DLD1 (cell line): ENCODE results near the gene PAFAH1B1.

ENCODE experiments used
- in situ Hi-C: cut with HindIII; loops from 2 replicates; pipeline ENCODE4 v1.10.0; 2017; ENCODE audit warnings: low sequenced_read_pairs

Gene PAFAH1B1

DNA sequence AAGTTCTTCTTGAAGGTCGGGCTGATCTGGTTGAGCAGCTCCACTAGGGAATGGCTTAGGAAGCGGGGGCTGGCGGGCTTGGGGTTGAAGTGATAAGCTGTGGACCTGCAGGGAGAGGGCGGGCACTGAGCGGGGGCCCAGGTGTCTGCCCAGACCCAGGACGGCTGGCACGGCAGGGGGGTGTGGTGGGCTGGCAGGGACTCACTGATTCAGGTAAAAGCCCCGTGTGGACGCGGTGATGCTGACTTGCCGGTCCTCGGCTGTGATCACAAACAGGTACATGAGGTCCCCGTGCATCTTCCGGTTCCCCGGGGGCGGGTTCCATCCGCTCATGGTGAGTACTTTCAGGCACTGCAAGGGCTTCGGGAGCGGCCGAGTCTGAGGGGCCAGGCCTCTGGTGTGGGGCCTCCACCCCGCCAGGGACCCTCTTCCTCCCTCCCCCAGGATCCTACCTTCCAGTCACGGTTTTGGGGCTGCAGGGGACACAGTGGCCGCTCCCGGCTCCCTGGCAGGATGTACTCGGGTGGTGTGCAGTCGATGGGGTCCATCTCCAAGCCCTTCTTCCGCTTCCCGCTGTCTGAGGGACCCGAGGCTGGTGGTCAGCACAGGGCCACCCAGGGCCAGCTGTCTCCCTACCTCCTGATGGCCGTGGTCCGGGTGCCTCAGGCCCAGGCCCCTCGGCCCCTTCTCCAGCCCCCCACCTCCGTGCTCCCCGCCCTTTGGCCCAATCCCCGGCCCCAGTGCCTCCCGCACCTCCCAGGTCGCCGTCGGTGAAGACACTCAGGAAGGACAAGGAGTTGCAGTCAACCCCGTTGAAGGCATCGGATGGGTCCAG is 107.9 kb downstream of the PAFAH1B1 start:
- in situ Hi-C loops = no loop called here

DNA sequence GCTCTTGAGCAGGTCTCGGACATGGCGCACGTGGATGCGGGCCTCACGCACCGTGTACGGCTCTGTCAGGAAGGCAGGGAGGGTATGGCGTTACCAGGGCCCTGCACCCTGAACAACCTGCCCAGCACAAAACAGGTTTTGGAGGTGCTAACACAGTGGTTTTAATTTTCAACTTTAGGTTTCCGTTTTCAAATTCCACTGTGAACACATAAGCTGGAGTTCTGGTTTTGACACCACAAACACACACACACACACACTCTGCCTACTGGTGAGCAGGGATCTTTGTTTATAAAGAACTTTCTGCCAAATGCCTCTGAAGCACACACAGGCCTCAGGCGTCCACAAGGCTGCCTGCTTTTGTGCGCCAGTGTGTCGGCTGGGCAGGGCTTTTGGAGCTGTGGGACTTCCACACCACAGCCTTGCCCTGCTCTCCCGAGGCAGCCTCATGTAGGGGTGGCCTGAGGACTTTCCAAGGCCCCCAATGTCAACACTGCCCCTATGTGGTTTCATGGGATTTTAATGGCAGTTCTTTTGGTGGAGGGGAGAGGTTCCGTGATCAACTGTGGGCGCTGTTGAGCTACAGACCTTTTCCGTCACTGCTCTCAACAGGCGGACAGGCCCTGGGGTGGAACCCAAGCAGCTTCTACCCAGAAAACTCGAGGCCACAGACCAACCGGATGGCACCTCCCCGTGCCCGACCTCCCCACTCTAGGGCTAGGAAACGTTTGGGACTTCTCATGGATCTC is 108.7 kb downstream of the PAFAH1B1 start:
- in situ Hi-C loops = no loop called here

DNA sequence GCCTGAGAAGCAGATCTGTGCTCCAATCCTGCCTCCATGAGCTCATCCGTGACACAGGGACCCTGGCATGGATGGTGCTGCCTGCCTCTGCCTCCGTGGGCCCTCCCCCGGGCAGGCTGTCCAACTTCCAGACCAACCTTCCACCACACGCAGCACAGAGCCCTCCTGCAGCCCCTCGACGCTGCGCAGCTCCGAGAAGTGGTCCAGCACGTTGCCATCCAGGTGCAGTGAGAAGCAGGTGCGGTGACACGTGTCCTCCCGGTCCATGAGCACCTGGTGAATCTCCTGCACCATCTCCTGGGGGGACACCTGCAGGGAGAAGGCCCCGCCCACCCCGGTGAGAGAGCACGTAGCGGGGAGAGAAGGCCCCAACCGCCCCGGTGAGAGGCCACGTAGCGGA is 109.7 kb downstream of the PAFAH1B1 start:
- in situ Hi-C loops = no loop called here

DNA sequence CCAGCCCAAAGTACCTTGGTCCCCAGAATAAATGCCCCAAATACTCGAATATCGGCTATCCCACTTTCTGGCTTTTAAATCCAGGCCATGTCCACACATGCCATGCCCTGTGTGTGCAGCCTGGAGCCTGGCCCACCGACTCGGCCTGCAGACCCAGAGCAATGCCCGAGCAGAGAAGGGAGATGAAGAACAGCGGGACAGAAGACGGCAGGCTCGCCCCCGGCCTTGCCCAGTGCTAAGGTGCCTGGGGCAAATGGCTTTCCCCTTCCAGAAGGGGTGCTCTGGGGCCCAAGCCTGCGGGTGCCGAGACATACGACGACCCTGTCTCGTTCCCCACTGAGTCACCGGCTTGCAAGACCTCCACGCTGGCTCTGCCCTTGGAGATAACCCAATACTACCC is 110.2 kb downstream of the PAFAH1B1 start:
- in situ Hi-C loops = no loop called here

DNA sequence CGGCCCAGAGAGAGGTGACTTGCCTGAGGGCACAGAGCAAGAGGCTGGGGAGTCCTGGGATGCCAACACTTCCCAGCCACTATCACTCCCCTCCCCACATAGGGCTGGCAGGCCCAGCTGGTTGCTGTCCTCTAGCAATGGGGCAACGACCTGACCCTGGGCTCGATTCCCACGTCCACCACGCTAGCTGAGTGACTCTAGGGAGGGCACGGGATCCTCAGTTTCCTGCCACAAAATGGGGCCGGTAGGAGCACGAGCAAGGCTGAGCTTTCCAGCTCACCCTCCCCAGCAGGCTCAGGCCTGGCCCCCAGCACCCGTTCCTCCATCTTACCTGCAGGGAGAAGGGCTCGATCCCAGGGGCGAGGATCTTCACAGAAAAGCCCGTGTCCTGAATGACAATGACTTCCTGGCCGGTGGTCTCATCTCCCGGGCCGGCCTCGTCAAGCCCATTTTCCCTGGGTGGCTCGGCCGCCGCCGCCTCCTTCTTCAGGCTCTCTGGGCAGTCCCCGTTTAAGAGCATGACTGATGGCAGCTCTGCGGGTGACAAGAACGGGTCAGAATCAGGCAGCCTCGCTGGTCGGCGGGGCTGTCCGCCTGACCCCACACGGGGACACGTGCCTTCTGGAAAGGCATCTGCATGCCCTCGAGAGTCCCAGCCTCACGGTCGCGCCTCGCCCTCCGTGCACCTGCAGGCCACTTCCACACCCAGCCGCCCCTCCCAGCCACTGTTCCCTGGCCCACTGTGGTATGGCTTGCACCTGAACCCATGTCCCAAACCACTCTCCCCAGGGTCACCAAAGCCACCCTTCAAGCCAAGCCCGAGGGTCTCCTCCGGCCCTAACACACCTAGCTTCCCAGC is 110.8 kb downstream of the PAFAH1B1 start:
- in situ Hi-C loops = no loop called here

DNA sequence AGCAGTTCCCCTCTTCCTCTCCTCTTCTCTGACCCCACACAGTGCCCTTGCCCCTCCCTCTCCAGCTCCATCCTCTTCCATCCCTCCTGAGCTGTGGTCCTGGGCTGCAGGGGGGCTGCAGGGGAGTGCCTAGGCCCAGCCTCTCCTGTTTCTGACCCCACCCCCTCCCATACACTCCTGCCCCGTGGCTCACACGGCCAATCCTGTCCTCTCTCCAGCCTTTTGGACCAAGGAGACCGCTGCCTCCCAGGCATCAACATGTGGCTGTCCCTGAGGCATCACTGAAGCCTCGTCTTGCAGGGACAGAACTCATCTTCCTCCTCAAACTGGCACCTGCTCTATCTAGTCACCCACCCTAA is 111.4 kb downstream of the PAFAH1B1 start:
- in situ Hi-C loops = no loop called here

DNA sequence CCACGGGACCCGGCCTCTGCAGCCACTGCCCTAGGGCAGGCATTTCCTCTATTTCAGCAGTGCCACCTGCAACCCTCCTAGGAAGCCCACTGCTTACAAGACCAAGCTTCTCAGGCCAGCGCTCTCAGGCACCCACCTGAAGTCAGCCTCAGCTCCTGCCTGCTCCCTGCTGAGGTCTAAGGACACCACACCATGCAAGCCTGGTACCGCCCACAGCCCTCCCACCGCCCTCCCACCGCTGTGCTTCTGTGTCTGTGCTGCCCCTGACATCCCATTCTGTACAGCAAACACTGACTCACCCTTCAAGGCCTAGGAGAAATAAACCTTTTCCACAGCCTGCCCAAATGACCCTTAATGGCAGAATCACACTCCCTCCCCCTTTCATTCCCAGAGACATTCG is 111.8 kb downstream of the PAFAH1B1 start:
- in situ Hi-C loops = no loop called here

DNA sequence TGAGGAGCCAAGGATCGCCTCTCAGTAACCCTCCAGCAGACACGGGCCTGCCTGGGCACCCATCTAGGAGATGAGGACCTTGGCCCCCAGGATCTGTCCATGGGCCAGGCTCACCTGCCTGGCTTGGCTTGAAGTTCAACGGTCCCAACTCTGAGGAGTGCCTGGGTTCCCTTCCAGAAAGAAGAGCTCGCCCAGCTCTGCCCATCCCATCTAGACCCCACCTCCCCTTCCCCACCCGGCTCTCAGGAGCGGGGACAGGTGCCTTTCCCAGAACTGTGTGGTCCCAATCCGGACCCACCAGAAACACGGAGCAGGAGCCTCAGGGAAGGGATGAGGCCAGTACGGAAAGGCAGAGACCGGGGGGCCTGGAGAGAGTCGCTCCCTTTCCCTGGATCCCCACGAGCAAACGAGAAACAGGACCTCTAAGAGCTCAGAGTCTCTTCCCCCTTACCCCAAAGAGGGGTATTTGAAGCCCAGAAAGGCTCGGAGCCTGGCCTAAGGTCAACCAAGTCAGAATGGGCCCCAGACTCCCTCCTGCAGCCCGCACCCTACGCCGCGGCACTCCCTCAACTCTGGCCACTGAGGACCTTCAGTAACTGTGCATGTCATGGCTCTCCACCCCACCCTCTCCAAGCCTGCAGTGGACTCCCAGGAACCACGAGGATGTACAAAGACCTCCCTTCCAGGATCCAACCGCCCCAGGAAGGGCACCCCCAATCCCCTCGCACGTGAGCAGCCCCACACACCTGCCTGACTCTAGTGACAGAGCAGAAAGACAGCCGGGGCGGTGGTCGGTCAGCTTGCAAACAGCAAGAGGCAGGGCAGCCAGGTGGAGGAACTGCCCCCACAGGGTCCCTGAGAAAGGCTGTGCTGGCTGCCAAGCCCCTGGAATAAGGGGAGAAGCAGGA is 112.7 kb downstream of the PAFAH1B1 start:
- in situ Hi-C loops = no loop called here

DNA sequence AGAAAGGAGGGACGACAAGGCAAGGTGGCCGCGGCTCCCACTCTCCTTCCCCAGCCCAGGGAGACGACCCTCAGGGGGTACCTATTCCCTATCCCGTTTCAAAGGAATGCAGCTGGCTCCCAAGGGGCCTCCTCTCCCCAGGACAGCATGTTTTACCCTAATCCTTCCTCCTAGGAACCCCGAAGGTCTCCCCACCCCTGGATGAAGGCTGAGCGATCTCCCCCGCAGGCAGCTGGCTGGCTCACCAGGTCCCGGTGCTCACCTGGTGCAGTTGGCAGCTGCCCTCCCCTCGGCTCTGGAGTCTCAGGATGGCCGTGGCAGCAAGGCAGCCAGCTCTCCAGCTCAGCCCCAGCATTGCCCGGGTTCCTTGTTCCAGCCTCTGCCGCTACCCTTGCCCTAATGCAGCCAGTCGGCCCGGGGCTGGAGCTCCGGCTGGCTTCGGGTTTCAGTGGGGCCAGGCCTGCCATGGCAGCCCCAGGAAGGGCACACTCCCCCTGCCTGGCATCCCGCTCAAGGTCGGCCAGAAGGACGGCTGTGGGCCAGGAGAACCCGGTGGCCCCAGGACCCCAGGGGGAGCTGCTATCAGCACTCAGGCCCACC is 113.6 kb downstream of the PAFAH1B1 start:
- in situ Hi-C loops = no loop called here

DNA sequence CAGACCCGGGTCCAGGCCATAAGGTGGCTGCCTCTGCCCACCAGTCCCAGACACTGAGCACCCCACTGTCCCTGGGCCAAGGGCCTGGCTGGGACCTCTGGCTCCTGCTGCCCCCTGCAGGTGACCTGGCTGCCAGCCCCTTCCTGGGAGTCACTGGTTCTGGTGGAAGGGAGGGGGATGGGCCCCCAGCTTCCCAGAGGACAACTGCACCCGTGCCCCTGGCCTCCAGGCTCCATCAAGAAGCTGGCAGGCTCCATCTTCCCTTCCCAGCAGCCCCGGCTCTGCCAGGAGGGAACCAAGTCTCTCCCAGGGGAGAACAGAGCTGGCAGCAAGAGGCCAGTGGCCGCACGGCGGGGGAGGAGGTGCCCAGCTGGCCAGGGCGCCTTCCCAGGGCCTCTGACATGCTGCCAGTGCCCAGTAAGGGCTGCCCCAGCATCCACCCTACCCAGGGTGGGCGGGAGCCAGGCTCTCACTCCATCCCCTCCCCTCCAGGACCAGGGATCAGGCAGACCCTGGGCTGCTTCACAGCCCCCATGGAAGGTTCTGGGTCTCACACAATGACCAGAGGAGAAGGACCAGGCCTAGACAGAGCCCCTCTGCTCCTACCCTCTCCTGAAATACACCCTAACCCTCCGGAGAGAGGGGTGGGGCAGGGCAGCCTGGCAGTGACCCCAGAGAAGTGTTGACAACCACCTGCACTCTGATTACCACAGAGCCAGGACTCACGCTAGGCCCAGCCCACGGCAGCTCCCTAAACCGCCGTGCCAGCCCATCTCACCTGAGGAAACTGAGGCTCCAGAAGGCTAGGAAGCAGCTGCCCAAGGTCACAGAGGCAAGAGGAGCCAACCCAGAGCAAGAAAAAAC is 114.5 kb downstream of the PAFAH1B1 start:
- in situ Hi-C loops = no loop called here

DNA sequence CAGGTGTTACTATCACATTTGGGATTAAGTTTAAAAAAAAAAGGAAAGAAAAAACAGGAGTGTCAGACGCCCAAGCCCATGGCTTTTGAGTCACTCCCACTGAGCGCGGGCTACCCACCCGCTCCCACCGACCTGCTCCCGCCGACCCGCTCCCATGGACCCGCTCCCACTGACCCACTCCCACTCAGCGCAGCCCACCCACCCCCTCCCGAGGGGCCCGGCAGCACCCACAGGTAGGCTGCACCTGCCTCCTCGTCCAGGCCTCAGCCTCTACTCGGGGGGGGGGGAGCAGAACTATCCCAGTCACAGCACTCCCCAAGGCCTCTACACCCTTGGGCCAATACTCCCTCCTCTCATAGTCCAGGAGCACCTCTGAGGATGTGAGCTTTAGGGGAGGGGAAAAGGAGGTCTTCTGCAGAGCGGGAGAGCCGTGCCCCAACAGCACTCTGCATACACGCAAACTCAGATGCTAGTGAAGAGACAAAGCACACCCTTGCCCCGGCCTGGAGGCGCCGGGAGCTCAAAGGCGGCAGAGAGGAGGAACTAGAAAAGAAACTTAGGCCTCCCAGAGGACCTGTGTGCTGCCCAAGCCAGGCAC is 115.2 kb downstream of the PAFAH1B1 start:
- in situ Hi-C loops = no loop called here

DNA sequence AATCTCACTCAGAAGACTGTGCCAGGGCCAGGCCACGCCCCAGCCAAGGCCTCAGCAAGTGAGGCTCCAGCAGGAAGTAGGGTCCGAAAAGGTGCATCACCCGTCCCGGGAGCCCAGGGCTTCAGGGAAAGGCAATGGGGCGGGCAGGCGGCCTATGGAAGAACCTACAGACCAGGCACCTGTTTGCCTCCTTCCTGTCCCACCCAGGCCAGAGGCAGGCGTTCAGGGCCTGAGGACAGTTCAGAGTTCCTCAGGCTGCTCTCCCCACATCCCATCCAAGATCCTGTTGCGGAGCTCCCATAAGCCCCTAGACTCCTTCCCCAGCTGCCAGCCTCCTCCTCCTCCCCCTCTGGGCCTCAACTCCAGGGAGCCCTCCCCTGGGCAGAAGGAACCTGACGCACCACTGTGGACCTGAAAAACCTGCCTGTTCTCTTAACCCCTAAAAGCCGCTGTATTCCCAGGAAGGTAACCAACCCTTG is 115.8 kb downstream of the PAFAH1B1 start:
- in situ Hi-C loops = no loop called here

DNA sequence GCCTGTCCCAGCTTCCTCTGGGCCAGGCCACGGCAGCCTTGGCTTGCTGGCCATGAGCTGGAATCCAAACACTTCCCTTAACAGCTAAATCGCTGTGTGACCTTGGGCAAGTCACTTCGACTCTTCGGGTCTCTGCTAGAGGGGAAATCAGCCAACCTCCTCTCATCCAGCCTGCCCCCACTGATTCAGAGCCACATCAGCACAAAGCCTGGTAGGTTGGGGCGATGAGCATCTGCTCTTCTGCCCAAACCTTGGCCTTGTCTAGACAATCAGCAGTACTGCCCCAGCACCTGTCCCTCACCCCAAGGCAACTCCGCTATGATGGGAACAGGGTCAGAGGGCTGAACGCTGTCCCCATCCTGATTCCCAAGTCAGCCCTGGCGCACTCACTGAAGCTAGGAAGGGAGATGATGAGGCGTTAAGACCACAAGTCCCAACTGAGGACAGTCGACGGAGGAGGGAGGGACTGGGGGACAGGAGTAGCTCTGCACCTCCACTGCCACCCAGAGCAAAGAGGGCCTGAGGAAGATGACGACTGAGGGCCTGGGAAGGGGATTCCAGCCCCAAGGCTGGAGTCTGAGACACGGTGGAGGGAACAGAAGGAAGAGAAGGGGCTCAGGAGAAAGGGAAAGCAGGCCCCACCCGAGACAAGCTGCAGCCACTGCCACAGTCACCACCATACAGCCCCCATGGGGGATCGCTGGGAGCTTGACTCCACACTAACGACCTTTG is 116.8 kb downstream of the PAFAH1B1 start:
- in situ Hi-C loops = no loop called here

DNA sequence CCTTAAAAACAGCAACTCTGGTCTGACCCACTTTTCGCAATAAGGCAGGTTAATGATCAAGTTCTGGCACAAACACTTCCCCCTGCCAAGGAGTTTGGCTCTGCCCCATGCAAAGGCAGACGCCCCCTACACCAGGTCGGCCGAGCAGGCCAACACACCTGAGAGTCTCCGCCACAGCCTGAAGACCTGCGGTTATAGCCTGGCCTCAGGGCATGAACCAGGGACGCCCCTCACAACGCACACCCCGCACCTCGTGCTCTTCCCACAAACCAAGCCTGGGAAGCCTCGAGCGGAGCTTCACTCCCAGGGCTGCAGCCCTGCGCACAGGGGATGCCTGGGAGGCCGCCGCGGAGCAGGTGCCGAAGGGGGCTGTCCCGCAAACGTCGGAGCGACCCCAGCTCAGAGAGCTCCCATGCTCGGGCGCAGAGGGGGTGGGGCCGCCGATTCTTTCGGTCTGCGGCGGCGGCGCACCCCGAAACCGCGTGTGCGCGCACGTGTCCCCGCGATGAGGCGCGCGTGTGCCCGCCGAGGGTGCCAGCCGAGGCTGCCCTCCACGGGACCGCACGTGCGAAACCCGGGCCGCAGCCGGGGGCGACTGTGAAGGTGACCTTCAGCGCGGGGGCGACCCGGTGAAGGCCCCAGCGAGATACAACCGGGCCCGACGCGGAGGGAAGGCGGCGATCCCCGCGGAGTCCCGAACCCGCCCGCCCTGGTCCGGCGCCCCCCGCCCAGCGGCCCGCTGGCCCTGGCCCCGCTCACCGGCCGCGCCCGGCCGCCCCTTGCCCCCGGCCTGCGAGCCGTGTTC is 117.6 kb downstream of the PAFAH1B1 start:
- in situ Hi-C loops = no loop called here

DNA sequence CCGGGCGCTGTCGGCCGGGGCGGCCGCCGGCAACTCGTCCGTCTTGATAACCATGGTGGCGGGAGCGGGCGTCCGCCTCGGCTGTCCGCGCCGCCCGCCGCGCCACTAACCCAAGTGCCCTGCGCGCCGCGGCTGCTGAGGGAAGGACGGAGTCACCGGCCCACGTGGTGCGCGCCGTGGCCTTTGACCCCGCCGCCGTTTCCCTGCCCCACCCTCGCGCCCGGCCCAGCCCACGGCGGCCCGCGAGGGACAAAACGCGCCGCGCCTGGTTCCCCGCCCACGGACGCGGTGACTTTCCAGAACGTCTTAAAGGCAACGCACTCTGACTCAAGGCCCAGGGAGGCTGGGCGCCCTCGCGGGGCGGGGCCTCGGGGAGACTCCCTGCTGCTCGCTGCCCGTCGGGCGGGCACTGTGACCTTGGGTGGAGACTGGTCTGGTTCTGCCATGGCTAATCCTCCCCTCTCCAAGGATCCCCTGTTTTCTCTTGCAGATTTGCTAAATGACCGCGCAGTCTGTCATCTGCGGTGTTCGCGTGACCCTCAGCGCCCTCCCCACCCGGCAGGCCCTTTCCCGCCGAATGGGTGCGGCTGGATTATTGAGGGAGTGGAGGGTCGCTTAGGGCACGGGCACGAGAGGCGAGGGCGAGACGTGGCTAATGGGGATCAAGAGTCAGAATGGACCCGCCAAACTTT is 118.3 kb downstream of the PAFAH1B1 start, which contains the start of gene CLUH:
CLUH (minus strand) TSS at position 157 of the 692 bp plus-strand sequence; CDS start at position 54, 103 bp downstream.
- in situ Hi-C loops = no loop called here

DNA sequence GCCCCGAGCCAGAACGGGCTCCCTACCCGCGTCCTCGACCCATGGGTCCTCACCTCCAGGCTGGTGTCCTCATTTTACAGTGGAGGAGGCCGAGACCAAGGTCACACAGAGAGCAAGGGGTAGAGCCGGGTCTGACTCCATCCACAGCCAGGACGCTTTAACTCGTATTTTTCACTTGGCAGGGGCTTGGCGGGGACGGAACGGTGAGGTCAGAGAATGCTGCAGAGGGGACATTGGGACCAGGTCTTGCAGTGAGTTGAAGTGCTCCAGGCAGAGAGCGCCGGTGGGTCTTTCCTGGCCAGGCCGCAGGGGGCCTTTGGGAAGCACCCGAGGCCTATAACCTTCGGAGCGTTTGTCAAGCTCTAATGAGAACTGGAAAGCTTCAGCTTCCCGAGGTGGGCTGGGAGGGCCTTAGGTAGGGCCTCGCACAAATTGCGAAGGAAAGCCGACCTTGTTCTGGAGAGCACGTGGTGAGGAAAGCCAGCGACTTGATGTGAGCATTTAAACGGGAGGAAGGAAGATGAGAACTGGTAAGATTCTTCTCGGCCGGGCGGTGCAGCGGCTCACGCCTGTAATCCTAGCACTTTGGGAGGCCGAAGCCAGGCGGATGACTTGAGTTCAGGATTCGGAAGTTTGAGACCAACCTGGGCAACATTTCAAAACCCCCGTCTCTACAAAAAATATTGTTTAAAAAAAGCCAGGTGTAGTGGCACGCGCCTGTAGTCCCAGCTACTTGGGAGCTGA is 119.0 kb downstream of the PAFAH1B1 start:
- in situ Hi-C loops = no loop called here
